OCI-LY1 (cell line): ENCODE measurements around the gene MFNG.

Source experiments
- H2AFZ ChIP-seq: fragments of 200-600 bp; sonication (generic), shearing (Covaris generic); 2 replicates; pipeline ENCODE4 v1.6.0; 2014; ENCODE audit warnings: antibody characterized with exemption, mild to moderate bottlenecking, low read length
- H3F3A ChIP-seq: fragments of 200-600 bp; sonication (generic), shearing (Covaris generic); 2 replicates; pipeline ENCODE4 v1.6.0; 2014; ENCODE audit warnings: mild to moderate bottlenecking, antibody characterized with exemption, low read length, moderate library complexity; ENCODE audit not compliant: insufficient read depth
- H3K27ac ChIP-seq: fragments of 200-600 bp; sonication (generic); 2 replicates; pipeline ENCODE4 v1.5.1; 2014; ENCODE audit warnings: low read length, mixed run types, mild to moderate bottlenecking, low read depth; ENCODE audit not compliant: poor library complexity, severe bottlenecking
- H3K27me3 ChIP-seq: fragments of 200-600 bp; sonication (generic); 2 replicates; pipeline ENCODE4 v1.6.0; 2014; ENCODE audit warnings: antibody characterized with exemption, mild to moderate bottlenecking, low read length, moderate library complexity; ENCODE audit not compliant: insufficient read depth
- H3K36me3 ChIP-seq: fragments of 200-600 bp; sonication (generic); 2 replicates; pipeline ENCODE4 v1.6.1; 2014; ENCODE audit warnings: mild to moderate bottlenecking, antibody characterized with exemption, low read length, moderate library complexity, mixed read lengths; ENCODE audit not compliant: insufficient read depth
- H3K4me1 ChIP-seq: fragments of 200-600 bp; sonication (generic); 2 replicates; pipeline ENCODE4 v1.5.1; 2014; ENCODE audit warnings: mild to moderate bottlenecking, low read length, moderate library complexity; ENCODE audit not compliant: insufficient read depth, severe bottlenecking
- H3K4me2 ChIP-seq: fragments of 200-600 bp; sonication (generic), shearing (Covaris generic); 2 replicates; pipeline ENCODE4 v1.6.1; 2014; ENCODE audit warnings: low read length
- H3K4me3 ChIP-seq: fragments of 200-600 bp; sonication (generic); 2 replicates; pipeline ENCODE4 v1.5.1; 2014; ENCODE audit warnings: low read length, low read depth, mild to moderate bottlenecking, mixed read lengths; ENCODE audit not compliant: poor library complexity, severe bottlenecking
- H3K79me2 ChIP-seq: fragments of 200-600 bp; shearing (Covaris generic); 2 replicates; pipeline ENCODE4 v1.6.1; 2016; ENCODE audit warnings: mixed run types, low read length, mixed read lengths; ENCODE audit not compliant: insufficient read depth
- H3K9ac ChIP-seq: fragments of 200-600 bp; sonication (generic), shearing (Covaris generic); 2 replicates; pipeline ENCODE4 v1.6.1; 2014; ENCODE audit warnings: mild to moderate bottlenecking, low read length, mixed read lengths
- H3K9me2 ChIP-seq: fragments of 200-600 bp; sonication (generic), shearing (Covaris generic); 2 replicates; pipeline ENCODE4 v1.6.1; 2014; ENCODE audit warnings: low read depth, mild to moderate bottlenecking, low read length, mixed read lengths
- H3K9me3 ChIP-seq: fragments of 200-600 bp; shearing (Covaris generic); 2 replicates; pipeline ENCODE4 v1.6.1; 2014; ENCODE audit warnings: low read length, mixed read lengths
- H4K20me1 ChIP-seq: fragments of 200-600 bp; sonication (generic), shearing (Covaris generic); 2 replicates; pipeline ENCODE4 v1.6.0; 2016; ENCODE audit warnings: mild to moderate bottlenecking, low read length; ENCODE audit not compliant: insufficient read depth
- CTCF ChIP-seq: fragments of 200-600 bp; sonication (generic), shearing (Covaris generic); IDR thresholded peaks from 2 replicates; pipeline ENCODE4 v1.5.1; 2017; ENCODE audit warnings: mild to moderate bottlenecking, antibody characterized with exemption, low read length, moderate library complexity, mixed read lengths
- EZH2 ChIP-seq: fragments of 200-600 bp; sonication (generic), shearing (Covaris generic); IDR thresholded peaks from 2 replicates; pipeline ENCODE4 v1.8.0; 2017; ENCODE audit warnings: borderline replicate concordance, mixed run types, mild to moderate bottlenecking, antibody characterized with exemption, low read length, moderate library complexity, mixed read lengths

MFNG gene

GRCh38 chr22:37483050-37483449 is 3.1 kb downstream of the MFNG start:
- peak overlapping the region; percentile 97 for H3K9ac ChIP-seq
- no peaks in the 10 kb centered on the region for H4K20me1 ChIP-seq
- peak overlapping the region; percentile 91 for H3K4me2 ChIP-seq
- H3K4me1 ChIP-seq: peaks cover 85% of the 10 kb centered on the region
- H3K9me2 ChIP-seq: no peaks in the 10 kb centered on the region
- H3K9me3 ChIP-seq: no peaks in the 10 kb centered on the region
- TF ChIP-seq CTCF: no peak
- TF ChIP-seq EZH2: no peak
- peak overlapping the region; percentile 95 for H3K27ac ChIP-seq
- no peaks in the 10 kb centered on the region for H3K27me3 ChIP-seq
- peaks cover 43% of the 10 kb centered on the region; the same call in 1 of the 2 replicates for H3K36me3 ChIP-seq
- H3F3A ChIP-seq: peaks cover under 1% of the 10 kb centered on the region; the same call in 1 of the 2 replicates
- H3K4me3 ChIP-seq: peak overlapping the region; percentile 87
- H2AFZ ChIP-seq: no peak overlapping the region
- H3K79me2 ChIP-seq: peaks cover 47% of the 10 kb centered on the region

- H3K9ac ChIP-seq: peak overlapping the region; percentile 97
- H3K4me1 ChIP-seq: peaks cover 87% of the 10 kb centered on the region
- H3K27ac ChIP-seq: peak overlapping the region; percentile 95
- H3F3A ChIP-seq: peaks cover 8% of the 10 kb centered on the region; the same call in 1 of the 2 replicates
- TF ChIP-seq CTCF (no peak), EZH2 (no peak)
- H4K20me1 ChIP-seq: no peaks in the 10 kb centered on the region
- H3K79me2 ChIP-seq: peaks cover 47% of the 10 kb centered on the region
- H3K9me2 ChIP-seq: no peaks in the 10 kb centered on the region
- H3K9me3 ChIP-seq: no peaks in the 10 kb centered on the region
- peak overlapping the region; percentile 87 for H3K4me3 ChIP-seq
- H3K4me2 ChIP-seq: peak overlapping the region; percentile 91
- H3K36me3 ChIP-seq: peaks cover 51% of the 10 kb centered on the region; the same call in 1 of the 2 replicates
- no peak overlapping the region for H2AFZ ChIP-seq
- no peaks in the 10 kb centered on the region for H3K27me3 ChIP-seq
Measured at GRCh38 chr22:37482244-37482643, 3.9 kb downstream of the MFNG start.

- H2AFZ ChIP-seq: no peak overlapping the region
- TF ChIP-seq EZH2: no peak
- no peak for TF ChIP-seq CTCF
- peak overlapping the region; percentile 87 for H3K4me3 ChIP-seq
- peaks cover 87% of the 10 kb centered on the region for H3K4me1 ChIP-seq
- no peaks in the 10 kb centered on the region for H4K20me1 ChIP-seq
- no peaks in the 10 kb centered on the region for H3K9me3 ChIP-seq
- no peaks in the 10 kb centered on the region for H3K9me2 ChIP-seq
- H3K4me2 ChIP-seq: peak overlapping the region; percentile 91
- no peaks in the 10 kb centered on the region for H3K27me3 ChIP-seq
- H3K9ac ChIP-seq: peak overlapping the region; percentile 97; the same call in 1 of the 2 replicates
- H3K36me3 ChIP-seq: peaks cover 54% of the 10 kb centered on the region; the same call in 1 of the 2 replicates
- peaks cover 47% of the 10 kb centered on the region for H3K79me2 ChIP-seq
- H3F3A ChIP-seq: peaks cover 8% of the 10 kb centered on the region; the same call in 1 of the 2 replicates
- H3K27ac ChIP-seq: peak overlapping the region; percentile 95
Measured at GRCh38 chr22:37481347-37481907, 4.8 kb downstream of the MFNG start.
